HS-5 (cell line): Measurements from ENCODE around the gene MXD3.
A peak's percentile ranks its signal among the peaks of the same experiment; 100 is the strongest.
"Not testable (repeated sequence)": the region's sequence is repeated elsewhere in the genome, so short reads cannot be mapped to it uniquely, and the experiment has no call there.

Source experiments
- DNase-seq: peaks from one replicate; pipeline ENCODE4 v3.0.0-alpha.2; 2012; ENCODE audit warnings: low read depth

MXD3 gene, protein sequence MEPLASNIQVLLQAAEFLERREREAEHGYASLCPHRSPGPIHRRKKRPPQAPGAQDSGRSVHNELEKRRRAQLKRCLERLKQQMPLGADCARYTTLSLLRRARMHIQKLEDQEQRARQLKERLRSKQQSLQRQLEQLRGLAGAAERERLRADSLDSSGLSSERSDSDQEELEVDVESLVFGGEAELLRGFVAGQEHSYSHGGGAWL

DNA sequence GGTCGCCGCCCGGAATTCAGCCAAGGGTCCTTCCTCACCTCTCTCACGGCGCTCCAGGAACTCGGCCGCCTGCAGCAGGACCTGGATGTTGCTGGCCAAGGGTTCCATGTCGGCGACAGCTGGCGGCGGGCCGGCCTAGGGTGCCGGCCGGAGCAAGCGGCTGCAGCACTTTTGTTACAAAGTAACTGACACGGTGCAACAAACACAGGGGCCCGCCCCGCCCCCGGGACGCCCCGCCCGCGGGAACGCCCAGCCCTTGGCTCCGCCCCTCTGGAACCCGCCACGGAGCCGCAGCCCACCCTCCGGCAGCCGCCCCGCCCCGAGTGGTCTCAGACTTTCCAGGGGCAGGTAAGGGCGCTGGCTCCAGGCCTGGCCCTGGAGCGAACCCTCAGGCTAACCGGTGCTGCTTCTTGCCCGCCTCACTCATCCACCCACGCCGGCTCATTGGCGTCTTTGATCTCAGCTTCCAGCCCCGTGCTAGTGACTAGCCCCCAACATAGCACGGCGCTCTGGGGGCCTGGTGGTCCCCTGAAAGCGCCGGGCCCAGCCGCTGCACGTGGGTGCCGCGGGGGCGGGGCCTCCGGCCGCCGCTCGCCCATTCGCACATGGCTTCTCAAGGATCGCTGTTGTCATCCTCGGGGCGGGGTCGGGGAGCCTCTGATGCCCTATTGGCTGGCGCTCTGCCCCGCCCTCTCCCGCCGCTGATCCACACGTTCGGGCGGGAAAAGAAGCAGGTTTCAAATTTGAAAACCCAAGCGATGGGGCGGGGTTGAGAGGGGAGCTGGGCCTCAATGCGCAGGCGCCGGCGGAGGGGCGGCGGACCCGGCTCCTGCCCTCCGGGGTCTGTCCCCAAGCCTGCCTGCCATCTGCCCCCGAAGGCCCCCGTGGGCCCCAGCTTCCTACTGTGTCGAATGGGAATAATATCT lies at the start of gene MXD3:
Gene MXD3 (minus strand): TSS at position 176 of the 926 bp plus-strand sequence. CDS start 68 bp downstream, at position 108.
- peak; percentile 89 for DNase-seq

DNA sequence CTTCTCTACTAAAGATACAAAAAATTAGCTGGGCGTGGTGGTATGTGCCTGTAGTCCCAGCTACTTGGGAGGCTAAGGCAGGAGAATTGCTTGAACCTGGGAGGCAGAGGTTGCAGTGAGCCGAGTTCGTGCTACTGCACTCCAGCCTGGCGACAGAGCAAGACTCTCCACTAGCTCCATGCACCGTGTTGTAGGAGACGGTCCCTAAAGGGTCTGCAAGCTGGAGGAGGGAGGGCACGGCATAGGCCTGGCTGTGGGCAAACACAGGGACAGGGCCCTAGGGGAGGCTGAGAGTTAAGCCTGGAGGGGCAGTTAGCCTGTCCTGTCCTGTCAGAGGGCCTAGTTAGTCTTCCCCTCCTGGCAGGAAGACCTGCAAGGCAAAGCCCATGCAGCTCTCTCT lies 49.0 kb upstream of the MXD3 start:
- DNase-seq: not testable (repeated sequence)

DNA sequence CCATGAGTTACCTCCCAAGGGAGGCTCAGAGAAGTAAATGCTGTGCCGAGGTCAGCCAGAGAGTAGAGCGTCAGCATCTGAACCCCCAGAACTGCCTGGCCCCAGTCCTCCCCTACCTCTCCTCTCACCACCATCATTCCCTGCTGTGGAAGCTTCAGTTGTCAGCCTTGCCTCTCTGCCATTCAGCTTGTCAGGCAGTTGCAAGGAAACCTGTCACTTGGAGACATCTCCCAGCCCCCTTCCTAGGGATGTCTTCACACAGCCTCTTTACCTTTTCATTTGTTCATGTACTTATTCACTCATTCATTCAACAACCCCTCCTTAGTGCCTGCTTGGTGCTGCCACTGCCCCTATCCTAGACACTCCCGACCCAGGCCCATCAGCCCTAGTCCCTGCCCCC lies 48.2 kb upstream of the MXD3 start:
- no peak for DNase-seq

DNA sequence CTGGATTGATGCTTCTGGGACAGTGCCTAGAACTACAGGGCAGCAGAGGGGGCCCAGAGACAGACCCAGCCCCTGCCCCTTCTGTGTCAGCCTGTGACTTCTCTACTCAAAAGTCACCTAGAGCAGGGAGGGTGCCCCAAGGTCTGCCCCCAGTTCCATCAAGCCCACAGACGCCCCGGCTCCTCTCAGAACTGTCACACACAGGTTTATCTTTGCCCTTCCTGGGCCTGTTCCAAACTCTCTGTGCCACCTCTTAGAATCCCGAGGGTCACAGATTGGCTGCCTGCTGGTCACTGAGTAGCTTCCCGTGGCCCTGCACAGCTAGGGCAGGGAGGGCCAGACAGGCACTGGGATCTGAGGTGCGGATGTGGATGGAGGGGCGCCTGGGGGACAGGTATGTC lies 47.8 kb upstream of the MXD3 start:
- no peak for DNase-seq

DNA sequence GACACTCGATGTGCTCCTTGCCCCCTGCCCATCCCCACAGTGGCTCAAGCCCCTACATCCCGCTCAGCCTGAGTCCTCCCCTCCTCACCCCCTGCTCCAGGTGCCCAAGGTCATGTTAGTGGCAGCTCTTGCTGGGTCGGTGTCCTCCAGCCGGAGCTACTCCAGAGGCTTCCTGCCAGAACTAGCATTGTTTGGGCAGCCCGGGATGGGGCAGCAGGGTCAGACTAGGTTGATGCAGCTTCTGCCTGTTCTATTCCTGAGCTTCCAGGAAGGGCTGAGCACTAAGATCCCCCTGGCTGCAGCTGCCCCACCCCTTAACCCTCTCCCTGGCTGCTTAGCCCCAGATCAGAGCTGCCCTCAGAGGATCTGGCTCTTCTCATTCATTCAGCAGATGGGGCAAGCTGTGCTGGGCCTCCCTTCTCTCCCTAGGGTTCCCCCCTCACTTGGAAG lies 46.7 kb upstream of the MXD3 start:
- DNase-seq: no peak

DNA sequence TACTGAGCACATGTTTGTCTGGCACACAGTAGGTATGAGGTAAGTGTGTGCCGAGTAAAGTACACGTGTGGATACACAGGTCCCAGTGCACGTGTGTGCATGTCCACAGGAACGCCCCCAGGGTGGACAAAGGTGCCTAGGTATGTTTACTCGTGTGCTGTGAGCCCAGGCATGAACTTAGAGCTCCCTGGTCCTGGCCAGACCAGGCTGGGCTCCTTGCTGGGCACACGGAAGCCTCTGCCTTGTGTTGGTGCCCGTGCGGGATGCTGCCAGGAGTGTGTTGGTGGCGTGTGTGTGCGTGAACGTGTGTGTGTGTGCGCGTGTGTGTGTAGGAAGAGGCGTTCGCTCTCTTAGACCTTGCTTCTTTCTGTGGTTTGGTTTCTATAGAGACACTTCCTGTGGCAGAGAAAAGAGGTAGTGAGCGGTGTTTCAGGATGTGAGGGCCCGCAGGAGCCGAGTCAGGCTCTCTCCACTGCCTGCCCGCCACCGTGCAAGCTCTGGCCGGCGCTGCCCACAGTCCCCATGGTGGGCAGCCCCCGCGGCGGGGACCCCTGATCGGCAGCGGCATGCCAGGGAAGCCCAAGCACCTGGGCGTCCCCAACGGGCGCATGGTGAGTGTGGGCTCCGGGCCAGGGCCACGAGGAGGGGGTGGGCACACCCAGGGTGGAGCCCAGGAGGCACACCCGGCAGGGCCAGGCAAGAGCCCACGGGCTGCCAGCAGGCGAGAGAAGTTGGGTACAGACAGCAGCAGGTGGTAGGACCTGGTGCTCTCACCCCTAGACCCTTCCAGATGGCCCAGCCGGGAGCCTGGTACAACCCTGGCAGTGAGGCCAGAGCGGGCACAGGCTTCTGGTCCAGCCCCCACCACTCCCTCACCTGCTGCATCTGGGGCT lies 46.0 kb upstream of the MXD3 start, which contains the start of gene RGS14:
Gene RGS14 (plus strand): TSS at position 466 of the 893 bp plus-strand sequence. CDS start 101 bp downstream, at position 567.
- no peak for DNase-seq

DNA sequence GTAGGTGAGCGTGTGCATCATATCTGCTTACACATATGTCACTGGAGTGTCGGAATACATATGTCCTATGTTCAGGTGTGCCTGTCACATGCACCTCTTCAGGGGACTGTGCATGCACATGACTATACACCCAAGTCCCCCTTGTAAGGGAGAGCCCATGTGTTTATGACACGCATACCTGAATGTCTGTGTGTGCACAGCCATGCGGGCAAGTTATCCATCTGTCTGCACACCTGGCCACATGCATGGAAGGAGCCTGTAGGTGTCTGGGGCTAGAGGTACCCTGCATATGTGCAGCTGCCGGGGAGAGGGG lies 45.4 kb upstream of the MXD3 start:
- DNase-seq: no peak

DNA sequence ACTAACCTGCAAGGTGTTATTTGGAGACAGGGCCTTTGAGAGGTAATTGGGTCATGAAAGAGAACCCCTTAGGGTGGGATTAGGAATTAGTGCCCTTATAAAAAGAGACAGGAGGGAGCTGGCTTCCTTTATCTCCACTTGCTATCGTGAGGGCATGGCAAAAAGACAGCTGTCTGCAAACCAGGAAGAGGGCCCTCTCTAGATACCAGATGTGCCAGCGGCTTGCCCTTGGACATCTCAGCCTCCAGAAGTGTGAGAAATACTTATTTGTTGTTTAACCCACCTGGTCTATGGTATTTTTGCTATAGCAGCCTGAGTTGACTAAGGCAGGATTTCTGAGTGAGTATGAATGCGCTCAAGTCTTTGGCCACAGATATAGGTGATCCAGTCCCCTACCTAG lies 45.0 kb upstream of the MXD3 start:
- DNase-seq: no peak

DNA sequence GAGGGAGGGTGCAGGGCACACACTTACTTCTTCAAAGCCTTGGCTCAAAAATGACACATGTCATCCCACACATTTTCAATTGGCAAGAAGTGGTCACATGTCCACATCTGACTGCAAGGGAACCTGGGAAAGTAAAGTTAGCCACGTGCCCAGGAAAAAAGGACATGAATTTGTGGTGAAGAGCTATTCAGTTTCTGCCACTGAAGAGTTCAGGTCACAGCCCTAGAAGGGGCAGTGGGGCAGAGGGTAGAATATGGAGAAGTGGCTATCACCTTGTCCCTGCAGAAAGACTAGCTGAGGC lies 44.1 kb upstream of the MXD3 start:
- DNase-seq: no peak

DNA sequence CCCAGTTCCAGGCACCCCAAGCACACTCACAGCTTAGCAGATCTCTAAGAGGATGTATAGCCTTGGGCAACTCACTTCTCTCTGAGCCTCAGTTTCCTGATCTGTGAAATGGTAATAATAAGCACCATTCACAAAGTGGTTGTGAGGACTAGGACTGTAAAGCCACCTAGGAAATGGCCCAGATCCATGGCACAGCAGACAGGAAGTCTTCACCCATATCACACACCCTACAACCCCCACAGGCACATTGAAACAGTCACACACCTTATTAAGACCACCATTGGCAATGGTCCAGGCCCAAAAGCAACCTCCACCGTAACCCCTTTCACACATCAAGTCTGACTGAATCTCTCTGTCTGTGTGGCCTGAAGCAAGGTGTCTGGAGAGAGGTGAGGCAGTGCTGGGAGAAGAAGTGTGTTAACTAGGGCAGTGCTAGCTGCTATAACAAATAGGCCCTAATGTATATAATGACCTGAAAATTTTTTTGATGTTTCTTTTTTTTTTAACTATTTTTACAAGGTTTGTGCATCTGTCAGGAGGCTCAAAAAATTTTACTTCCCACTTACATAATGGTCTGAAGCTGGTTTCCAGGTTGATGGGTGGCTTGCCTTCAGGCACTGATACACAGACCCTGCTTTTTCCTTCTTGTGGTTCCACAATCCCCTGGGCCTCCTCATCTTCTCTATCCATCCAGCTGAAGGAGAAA lies 43.6 kb upstream of the MXD3 start:
- DNase-seq: no peak

DNA sequence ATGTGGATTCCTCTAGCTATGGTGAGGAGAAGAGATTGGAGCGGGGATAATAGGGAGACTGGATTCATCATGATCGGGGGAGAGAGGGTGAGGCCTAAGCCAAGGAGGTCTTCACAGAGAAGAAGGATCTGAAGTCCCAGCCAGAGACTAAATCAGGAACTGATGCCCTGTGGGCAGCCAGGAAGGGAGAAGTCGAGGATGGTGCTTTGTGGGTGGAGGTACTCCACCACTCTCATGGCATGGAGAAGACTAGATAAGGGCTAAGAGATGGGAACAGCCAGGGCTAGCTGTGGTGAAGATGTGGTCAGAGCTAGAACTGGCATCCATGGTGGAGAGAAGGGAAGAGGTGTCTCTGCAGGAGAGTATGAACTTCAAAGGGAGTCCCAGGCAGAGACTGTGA lies 43.0 kb upstream of the MXD3 start:
- DNase-seq: no peak

DNA sequence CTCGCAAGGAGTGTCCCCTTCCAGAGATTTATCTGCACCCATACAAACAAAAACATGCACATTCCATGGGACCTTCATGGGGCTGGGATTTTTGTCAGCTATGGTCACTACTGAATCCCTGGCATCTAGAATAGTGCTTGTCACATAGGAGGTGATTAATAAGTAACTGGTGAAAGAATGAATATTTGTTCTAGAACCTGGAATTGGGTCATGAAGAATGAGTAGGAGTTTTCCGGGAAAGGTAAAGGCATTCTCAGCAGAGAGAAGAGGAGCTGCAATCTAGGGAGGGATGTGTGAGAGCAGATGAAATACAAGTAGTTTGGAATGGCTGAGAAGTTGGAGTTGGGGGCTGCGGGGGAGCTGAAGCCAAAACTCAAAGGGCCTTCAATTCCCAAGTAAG lies 42.6 kb upstream of the MXD3 start:
- DNase-seq: no peak

DNA sequence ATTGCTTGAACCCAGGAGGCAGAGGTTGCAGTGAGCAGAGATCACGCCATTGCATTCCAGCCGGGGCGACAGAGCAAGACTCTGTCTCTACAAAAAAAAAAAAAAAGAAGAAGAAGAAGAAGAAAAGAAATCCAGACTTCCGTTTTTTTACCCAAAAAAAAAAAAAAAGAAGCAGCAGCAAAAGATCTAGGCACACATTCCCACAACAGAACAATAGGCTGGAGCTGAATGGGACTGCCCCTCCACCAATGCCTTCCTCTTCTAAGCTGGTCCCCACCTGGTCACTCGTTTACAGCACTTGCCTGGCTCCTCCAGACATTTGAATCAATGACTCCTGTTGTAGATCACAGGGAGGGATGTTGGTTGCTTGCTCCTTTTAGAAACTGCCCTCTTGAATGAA lies 41.4 kb upstream of the MXD3 start:
- no peak for DNase-seq

DNA sequence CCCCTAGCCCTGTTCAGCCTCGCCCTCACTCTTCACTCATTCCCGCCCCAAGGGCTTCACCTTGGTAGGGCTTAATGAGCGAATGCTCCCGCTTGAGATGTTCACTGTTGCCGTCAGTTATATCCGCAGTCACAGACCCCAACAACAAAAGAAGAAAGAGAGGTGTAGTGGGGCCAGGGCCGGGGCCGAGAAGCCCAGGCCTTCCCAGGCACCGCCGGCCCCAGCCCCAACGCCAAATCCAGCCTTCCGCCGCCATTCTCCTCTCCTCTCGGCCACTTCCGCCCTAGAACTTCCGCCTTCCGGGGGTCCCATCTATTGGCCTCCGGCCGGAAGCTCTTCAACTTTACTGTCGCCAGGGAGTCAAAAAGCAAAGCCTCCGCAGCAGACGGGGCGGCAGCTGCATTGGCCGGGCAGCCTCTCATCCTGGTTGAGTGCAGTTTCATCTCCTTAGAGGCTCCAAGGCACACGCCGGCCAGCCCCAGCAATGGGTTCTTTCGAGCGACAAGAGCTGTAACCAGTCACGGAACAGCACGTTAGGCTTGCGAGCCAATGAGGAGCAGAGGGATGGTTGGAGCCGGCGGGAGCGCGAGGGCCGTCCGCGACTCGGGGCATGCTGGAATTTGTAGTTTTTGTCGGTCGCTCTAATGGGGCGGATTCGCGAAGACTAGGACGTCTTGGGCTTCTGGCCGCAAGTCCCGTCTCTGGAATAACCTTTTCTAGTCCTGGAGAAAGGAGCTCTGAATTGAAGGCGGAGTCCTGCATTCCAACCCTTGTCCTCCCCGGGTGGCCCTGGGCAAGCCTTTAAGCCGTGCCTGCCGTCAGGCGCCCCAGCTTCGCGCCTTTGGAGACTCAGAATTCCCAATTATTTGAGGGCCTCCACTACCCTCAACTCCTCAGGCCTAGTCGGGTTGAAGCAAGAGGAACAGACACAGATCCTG lies 40.0 kb upstream of the MXD3 start, which contains the start of gene LMAN2:
Gene LMAN2 (minus strand): TSS at position 277 of the 938 bp plus-strand sequence. CDS start 21 bp downstream, at position 256.
- peak; percentile 90 for DNase-seq

DNA sequence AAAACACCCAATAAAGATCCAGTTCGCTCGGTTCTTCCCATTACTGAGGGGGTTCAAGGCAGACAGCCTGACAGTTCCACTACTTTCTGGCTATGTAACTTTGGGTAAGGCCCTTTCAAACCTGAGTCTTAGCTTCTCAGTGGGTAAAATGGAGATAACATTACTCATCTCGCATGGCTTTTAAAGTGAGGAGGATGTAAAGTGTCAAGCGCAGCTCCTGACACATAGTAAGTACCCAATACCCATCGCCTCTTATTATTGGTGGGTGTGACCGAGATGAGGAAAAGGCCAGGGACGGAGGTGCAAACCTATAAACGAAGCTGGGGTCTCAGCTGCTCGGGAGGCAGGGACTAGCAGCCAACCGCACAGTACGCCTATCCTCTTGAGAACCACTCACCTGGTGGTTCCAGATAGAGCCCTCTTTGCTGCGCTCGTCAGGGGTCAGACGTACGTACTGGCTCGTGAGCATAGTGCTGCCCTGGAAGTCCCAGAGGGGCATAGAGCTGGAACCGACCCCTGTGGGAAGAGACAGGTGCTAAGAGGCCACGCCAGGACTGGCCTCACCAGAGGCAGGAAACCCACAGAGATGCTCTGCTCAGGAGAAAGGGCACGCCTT lies 39.2 kb upstream of the MXD3 start:
- DNase-seq: no peak

DNA sequence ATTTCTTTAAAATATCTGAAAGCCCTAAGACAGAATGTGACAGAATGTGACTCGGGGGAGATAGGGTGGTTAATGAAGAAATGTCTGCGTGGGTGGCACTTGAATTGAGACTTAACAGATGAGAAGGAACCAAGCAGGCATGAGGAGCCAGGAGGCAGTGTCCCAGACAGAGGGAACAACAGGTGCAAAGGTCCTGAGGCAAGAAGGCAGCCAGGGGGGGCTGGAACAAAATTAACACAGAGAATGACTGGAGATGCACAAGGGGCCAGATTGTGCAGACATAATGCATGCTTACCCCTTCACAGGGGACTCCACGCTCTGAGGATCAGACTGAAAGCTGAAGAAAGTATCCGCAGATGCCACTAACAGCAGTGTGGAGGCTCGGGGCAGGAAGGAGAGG lies 38.1 kb upstream of the MXD3 start:
- no peak for DNase-seq

DNA sequence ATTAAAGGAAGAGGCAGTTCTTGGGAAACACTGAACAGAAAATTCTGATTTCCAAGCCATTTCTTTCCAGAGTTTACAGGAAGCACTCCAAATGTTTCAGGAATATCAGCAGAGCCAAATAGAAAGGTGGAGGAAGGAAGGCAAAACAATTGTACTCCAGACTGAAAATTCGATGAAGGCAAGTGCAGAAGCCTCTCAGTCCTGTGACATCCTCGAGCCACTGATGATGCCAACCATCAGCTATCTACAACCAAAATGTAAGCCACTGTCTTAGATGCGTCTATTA lies 37.6 kb upstream of the MXD3 start:
- no peak for DNase-seq

DNA sequence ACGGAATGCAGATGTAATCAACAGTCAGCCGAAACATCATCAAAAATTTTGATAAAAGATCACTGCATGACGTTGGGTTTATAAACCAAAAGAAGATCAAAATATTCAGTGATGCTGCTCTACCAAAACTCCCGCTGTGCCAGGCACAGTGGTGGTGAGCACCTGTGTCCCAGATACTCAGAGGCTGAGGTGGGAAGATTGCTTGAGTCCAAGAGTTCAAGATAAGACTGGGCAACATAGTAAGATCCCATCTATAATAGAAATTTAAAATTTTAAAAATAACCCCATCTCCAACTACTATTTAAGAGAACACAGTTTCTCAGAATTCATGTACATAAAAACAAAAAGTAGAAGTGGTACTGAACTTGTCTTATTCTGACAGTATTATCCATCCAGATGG lies 36.0 kb upstream of the MXD3 start:
- no peak for DNase-seq

DNA sequence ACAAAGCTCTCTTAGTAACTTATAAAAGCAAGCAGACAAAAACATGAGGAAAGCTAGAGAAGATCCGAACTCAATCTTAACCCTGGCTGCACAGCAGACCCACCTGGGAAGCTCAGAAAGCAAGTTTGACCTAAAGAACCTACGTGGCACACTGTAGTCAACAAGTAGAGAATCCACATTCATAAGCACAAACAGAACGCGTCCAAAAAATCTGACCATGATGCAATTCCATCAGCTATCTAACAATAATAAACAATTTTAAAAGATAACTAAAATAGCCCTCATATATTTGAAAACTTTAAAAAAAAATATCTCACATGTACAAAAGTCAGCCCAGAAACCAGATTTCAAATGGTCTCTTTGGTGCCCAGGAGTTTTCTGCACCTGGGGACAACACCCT lies 35.1 kb upstream of the MXD3 start:
- no peak for DNase-seq

DNA sequence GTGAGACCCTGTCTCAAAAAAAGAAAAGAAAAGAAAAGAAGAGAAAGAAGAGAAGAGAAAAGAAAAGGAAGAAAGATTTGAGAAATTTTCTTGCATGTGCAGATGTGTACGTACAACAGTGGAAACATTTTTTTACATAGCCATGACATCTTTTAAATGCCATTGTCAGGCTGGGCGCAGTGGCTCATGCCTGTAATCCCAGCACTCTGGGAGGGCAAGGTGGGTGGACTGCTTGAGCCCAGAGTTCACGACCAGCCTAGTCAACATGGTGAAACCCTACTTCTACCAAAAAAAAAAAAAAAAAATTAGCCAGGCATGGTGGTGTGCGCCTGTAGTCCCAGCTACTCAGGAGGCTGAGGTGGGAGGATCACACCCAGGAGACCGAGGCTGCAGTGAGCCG lies 33.2 kb upstream of the MXD3 start:
- DNase-seq: no peak

DNA sequence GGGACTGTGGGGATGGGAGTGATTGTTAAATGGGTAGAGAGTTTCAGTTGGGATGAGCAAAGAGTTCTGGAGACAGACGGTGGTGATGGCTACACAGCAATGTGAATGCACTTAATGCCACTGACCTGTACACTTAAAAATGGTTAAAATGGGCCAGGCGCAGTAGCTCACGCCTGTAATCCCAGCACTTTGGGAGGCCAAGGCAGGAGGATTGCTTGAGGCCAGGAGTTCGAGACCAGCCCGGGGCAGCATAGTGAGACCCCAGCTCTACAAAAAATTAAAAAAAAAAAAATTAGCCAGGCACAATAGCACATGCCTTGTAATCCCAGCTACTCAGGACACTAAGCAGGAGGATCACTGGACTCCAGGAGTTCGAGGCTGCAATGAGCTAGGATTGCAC lies 32.1 kb upstream of the MXD3 start:
- DNase-seq: no peak
